CD14-positive monocyte (primary cell): ENCODE measurements around the gene PRXL2B. TPM values are rescaled to one million over a fixed set of nuclear protein-coding genes. Genes with fewer than 3 reads are reported as not detected.

ENCODE experiments used
- DNase-seq, 3 donors: peaks; one replicate each; pipeline ENCODE4 v3.0.0-alpha.2; 2011 to 2022
- H2AFZ ChIP-seq: 2 replicates; pipeline ENCODE4 v1.6.0; 2012; ENCODE audit warnings: mild to moderate bottlenecking, low read depth, low read length, inconsistent platforms; ENCODE audit not compliant: insufficient read depth, poor library complexity, severe bottlenecking
- H3K27ac ChIP-seq, 2 donors: 1 replicate in 1 of 2; 2 replicates in 1 of 2; pipeline ENCODE4 v1.5.1; 2012 to 2013; ENCODE audit warnings: low read length in 2 of 2, control low read depth in 1 of 2, inconsistent platforms in 1 of 2, low read depth in 1 of 2, mild to moderate bottlenecking in 1 of 2
- H3K27me3 ChIP-seq, 2 donors: one replicate each; pipeline versions ENCODE4 v1.6.0 to v1.6.1; 2011 to 2013; ENCODE audit warnings: low read length in 2 of 2; ENCODE audit not compliant: control insufficient read depth in 2 of 2, insufficient read depth in 2 of 2
- H3K36me3 ChIP-seq, 2 donors: replicated peaks in 1 of 2; 1 replicate in 1 of 2; 2 replicates in 1 of 2; pipeline versions ENCODE4 v1.5.1 to v1.6.1; 2012 to 2013; ENCODE audit warnings: low read length in 2 of 2, control low read depth in 1 of 2, inconsistent platforms in 1 of 2, mild to moderate bottlenecking in 1 of 2; ENCODE audit not compliant: insufficient read depth in 2 of 2, control insufficient read depth in 1 of 2
- H3K4me1 ChIP-seq, 2 donors: 1 replicate in 1 of 2; 2 replicates in 1 of 2; pipeline versions ENCODE4 v1.5.1 to v1.6.1; 2012 to 2013; ENCODE audit warnings: low read length in 2 of 2, control low read depth in 1 of 2, inconsistent platforms in 1 of 2, mild to moderate bottlenecking in 1 of 2, moderate library complexity in 1 of 2; ENCODE audit not compliant: insufficient read depth in 2 of 2, control insufficient read depth in 1 of 2
- H3K4me2 ChIP-seq: replicated peaks from 2 replicates; pipeline ENCODE3; 2012; ENCODE audit warnings: low read length, moderate library complexity, mild to moderate bottlenecking; ENCODE audit not compliant: poor library complexity, severe bottlenecking; ENCODE audit errors: extremely low read depth
- H3K4me3 ChIP-seq, 3 experiments: fragments of 200-600 bp in 1 of 3; sonication (generic) in 1 of 3; replicated peaks in 1 of 3; 1 replicate in 2 of 3; 2 replicates in 1 of 3; pipeline ENCODE4 v1.5.1; 2011 to 2013; ENCODE audit warnings: low read length in 3 of 3, mild to moderate bottlenecking in 3 of 3, control low read depth in 2 of 3, low read depth in 2 of 3, inconsistent platforms in 1 of 3, moderate library complexity in 1 of 3
- H3K79me2 ChIP-seq: 2 replicates; pipeline ENCODE4 v1.6.0; 2012; ENCODE audit warnings: mild to moderate bottlenecking, control low read depth, inconsistent platforms, low read length, moderate library complexity; ENCODE audit not compliant: insufficient read depth
- H3K9ac ChIP-seq: 2 replicates; pipeline ENCODE4 v1.6.0; 2017; ENCODE audit warnings: low read length, mild to moderate bottlenecking; ENCODE audit not compliant: insufficient read depth, poor library complexity, severe bottlenecking
- H3K9me3 ChIP-seq, 2 donors: replicated peaks in 1 of 2; 1 replicate in 1 of 2; 2 replicates in 1 of 2; pipeline versions ENCODE4 v1.5.1 to v1.6.1; 2012 to 2013; ENCODE audit warnings: low read length in 2 of 2, control low read depth in 1 of 2; ENCODE audit not compliant: control insufficient read depth in 1 of 2, insufficient read depth in 1 of 2
- H4K20me1 ChIP-seq: 2 replicates; pipeline ENCODE4 v1.6.0; 2012; ENCODE audit warnings: mild to moderate bottlenecking, low read length, control low read depth, moderate library complexity; ENCODE audit not compliant: insufficient read depth
- H3K27ac Mint-ChIP-seq, 7 donors: one replicate each; pipeline ENCODE4 v1.8.0; 2020; ENCODE audit warnings: mild to moderate bottlenecking in 7 of 7, mixed read lengths in 7 of 7, moderate library complexity in 6 of 7, inconsistent platforms in 2 of 7
- H3K27me3 Mint-ChIP-seq, 3 donors: one replicate each; pipeline ENCODE4 v1.8.0; 2021 to 2022; ENCODE audit warnings: low read depth in 3 of 3, mild to moderate bottlenecking in 3 of 3, mixed read lengths in 3 of 3, moderate library complexity in 3 of 3, inconsistent platforms in 1 of 3
- H3K36me3 Mint-ChIP-seq, 2 donors: one replicate each; pipeline ENCODE4 v1.8.0; 2020; ENCODE audit warnings: mixed read lengths in 2 of 2, inconsistent platforms in 1 of 2, mild to moderate bottlenecking in 1 of 2
- H3K4me1 Mint-ChIP-seq: one replicate; pipeline ENCODE4 v1.8.0; 2020; ENCODE audit warnings: mild to moderate bottlenecking, mixed read lengths
- H3K4me3 Mint-ChIP-seq, 2 donors: one replicate each; pipeline ENCODE4 v1.8.0; 2020; ENCODE audit warnings: mild to moderate bottlenecking in 2 of 2, mixed read lengths in 2 of 2, moderate library complexity in 1 of 2
- H3K9me3 Mint-ChIP-seq, 7 donors: one replicate each; pipeline ENCODE4 v1.8.0; 2020 to 2022; ENCODE audit warnings: mixed read lengths in 7 of 7, mild to moderate bottlenecking in 6 of 7, moderate library complexity in 6 of 7, inconsistent platforms in 2 of 7
- CTCF ChIP-seq: fragments of 200-600 bp; IDR thresholded peaks from one replicate; pipeline ENCODE4 v1.8.0; 2022; ENCODE audit warnings: antibody characterized with exemption, mild to moderate bottlenecking
- WGBS: methylation state at CpG from one replicate; pipeline ENCODE4 v1.1.5; 2013; ENCODE audit warnings: missing lambda C conversion rate; ENCODE audit not compliant: insufficient coverage; 5-methylcytosine and 5-hydroxymethylcytosine counted together
- intact Hi-C, 2 donors: fragments of 100-400 bp; cut with micrococcal nuclease; formaldehyde crosslinking; loops; one replicate each; pipeline versions ENCODE4 v1.15.0 to v1.15.1; 2023
- polyA plus RNA-seq, 3 donors: library from polyadenylated mRNA; depleted of rRNA in 1 of 3; unstranded in 2 of 3; stranded (reverse) in 1 of 3; fragments of 300-500 nt in 2 of 3; fragments of >200 nt in 1 of 3; fragmentation: Illumina TruSeq in 2 of 3; gene quantifications; 1 replicate in 2 of 3; 2 replicates in 1 of 3; pipeline ENCODE4 v1.2.3, GENCODE V29; 2012 to 2021

The PRXL2B gene
- polyA plus RNA-seq, 3 donors = 3.6 to 8.8 (median 6.0) TPM

DNA sequence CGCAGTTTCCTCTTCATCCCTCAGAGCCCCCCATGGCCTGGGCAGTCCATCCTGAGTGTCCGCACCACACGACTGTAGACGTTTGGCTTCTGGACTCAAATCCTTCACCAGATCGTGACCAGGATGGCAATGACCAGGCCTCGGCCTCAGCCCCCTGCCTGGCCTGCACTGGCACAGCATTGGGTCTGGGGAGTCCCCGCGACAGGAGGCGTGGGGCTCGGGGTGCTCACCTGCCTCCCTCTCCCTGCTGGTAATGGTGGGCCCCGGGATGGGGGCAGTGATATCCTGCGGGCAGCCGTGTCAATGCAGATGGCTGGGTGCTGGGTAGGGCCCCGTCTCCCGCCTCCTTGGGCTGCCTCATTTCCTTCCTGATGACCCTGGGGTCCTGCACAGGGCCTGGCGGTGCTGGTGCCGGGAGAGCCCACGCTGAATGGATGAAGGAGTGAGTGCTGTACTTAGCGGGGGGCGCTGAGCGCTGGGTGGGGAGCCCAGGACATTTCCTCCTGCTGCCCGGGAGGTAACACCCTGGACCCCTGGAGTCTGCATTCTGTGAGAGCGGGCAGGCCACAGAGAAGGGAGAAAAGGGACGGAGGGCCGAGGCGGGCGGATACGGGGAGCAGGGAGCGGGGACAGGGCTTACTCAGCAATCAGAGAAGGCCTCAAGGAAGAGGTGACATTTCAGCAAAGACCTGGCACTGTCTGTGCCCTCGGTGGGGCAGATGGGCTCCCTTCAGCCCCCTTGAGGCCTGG lies 32.5 kb upstream of the PRXL2B start:
- peaks cover 51 to 56% of the 10 kb centered on the region in 2 donors for H3K4me1 ChIP-seq
- H3K4me2 ChIP-seq = peak overlapping the region; percentile 97
- H3K36me3 ChIP-seq = peaks cover 14 to 16% of the 10 kb centered on the region in 2 donors
- Mint-ChIP-seq H3K4me3 (peak overlapping the region in 1 of 2 donors; percentile 55), H3K36me3 (peaks cover 13 to 16% of the 10 kb centered on the region in 2 donors), H3K27ac (peak overlapping the region in 5 of 7 donors; percentile 55 to 98 (median 97)), H3K9me3 (peaks cover 0 to 3% (median 0%) of the 10 kb centered on the region in 7 donors), H3K27me3 (peaks cover 9 to 16% (median 14%) of the 10 kb centered on the region in 3 donors), H3K4me1 (peaks cover 40% of the 10 kb centered on the region)
- no peak overlapping the region for H3K9ac ChIP-seq
- H3K4me3 ChIP-seq = no peak overlapping the region
- H3K9me3 ChIP-seq = no peaks in the 10 kb centered on the region
- H3K27ac ChIP-seq = no peak overlapping the region
- WGBS = 83% methylated on average over 25 of the region's 30 CpGs
- H2AFZ ChIP-seq = no peak overlapping the region
- intact Hi-C loops = no loop called here
- no peak for TF ChIP-seq CTCF
- no peaks in the 10 kb centered on the region for H3K27me3 ChIP-seq
- no peak for DNase-seq
- peaks cover 27% of the 10 kb centered on the region for H3K79me2 ChIP-seq
- peaks cover 14% of the 10 kb centered on the region for H4K20me1 ChIP-seq

DNA sequence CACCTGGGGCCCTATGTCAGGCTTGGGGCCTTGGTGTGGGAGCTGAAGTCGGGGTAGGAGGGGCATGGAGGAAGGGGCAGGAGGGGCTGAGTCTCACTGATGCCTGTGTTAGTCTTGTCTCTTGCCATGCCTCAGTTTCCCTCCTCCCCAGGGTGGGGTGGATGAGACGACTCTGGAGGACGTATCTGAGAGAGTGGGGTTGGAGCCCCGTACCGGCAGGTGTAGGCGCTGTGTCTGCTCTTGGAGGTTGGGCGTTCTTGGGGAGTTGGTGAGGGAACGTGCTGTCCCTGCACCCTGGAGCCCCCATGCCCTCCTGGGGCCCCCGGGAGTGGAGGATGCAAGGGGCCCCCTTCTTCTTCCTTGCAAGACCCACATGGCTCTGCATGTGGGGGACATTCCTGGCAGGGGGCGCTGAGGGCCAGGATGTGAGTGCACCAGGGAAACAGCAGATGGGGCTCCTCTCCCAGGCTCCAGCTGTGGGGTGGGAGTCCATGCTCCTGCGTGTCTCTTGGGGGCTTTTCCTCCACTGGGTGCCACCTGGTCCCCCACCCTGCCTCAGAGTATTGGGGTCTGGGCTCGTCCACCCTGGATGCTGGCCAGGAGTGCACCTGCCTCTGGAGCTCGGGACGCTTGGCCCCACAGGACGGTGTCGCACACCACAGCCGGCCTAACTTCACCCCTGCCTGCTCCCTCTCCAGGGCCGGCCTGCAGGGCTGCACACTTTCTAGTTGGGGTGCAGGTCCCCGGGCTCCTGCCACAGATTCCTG lies 31.8 kb upstream of the PRXL2B start:
- intact Hi-C loops = no loop called here
- no peaks in the 10 kb centered on the region for H3K27me3 ChIP-seq
- peaks cover 34% of the 10 kb centered on the region for H3K4me1 Mint-ChIP-seq
- peaks cover 27% of the 10 kb centered on the region for H3K79me2 ChIP-seq
- H3K27me3 Mint-ChIP-seq = peaks cover 9 to 16% (median 14%) of the 10 kb centered on the region in 3 donors
- peaks cover 43 to 48% of the 10 kb centered on the region in 2 donors for H3K4me1 ChIP-seq
- peaks cover 22% of the 10 kb centered on the region for H4K20me1 ChIP-seq
- peak; percentile 59 for TF ChIP-seq CTCF
- H3K4me3 ChIP-seq = peak overlapping the region in 1 of 3 experiments; percentile 98
- peaks cover 17 to 24% of the 10 kb centered on the region in 2 donors for H3K36me3 Mint-ChIP-seq
- peak overlapping the region; percentile 34 to 96 for H3K4me3 Mint-ChIP-seq
- H3K9me3 ChIP-seq = no peaks in the 10 kb centered on the region
- 17% methylated on average over 14 of the region's 19 CpGs for WGBS
- H3K27ac Mint-ChIP-seq = peak overlapping the region; percentile 74 to 100 (median 98)
- H3K9ac ChIP-seq = peak overlapping the region; percentile 93
- no peak overlapping the region for H2AFZ ChIP-seq
- peak overlapping the region; percentile 96 to 97 for H3K27ac ChIP-seq
- peaks cover 22 to 23% of the 10 kb centered on the region in 2 donors for H3K36me3 ChIP-seq
- H3K9me3 Mint-ChIP-seq = peaks cover 0 to 3% (median 0%) of the 10 kb centered on the region in 7 donors
- peak in 1 of 3 donors; percentile 53 for DNase-seq
- peak overlapping the region; percentile 97 for H3K4me2 ChIP-seq
